Measurements from ENCODE around the gene STRN. TPM values are rescaled to one million over a fixed set of nuclear protein-coding genes. Genes with fewer than 3 reads are reported as not detected.
"Not testable (repeated sequence)": the region's sequence is repeated elsewhere in the genome, so short reads cannot be mapped to it uniquely, and the experiment has no call there.

Gene STRN
- total RNA-seq, 1 experiment from 2014 or later = 4.4 TPM

DNA sequence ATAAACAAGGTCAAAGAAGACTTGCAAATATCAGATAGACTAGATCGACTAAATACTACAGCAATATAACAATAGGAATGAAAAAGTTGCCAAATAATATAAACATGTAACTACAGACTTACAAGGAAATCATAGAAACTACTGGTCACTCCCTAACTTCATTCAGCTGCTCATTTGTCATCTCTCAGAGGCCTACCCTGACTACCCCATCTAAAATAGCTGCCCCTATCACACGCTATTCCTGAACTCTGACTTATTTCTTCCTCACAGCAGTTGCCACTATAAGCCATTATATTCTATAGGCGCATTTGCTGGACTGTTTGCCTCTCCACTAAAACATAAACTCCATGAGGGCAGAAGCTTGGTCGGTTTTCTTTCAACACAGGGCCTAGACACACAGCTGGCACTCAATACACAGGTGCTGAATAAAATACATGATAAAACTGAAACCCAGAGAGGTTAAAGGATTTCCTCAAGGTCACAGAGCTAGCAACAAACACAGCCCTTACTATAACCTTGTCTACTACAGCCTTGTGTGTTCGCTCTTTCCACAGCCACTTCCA is 1.8 kb downstream of the STRN start:
- no peak for DNase-seq (ENCODE audit: low spot score)

GRCh38 chr2:36963734-36964133 is 2.6 kb downstream of the STRN start:
- no peak for DNase-seq (ENCODE audit: low spot score)

DNA sequence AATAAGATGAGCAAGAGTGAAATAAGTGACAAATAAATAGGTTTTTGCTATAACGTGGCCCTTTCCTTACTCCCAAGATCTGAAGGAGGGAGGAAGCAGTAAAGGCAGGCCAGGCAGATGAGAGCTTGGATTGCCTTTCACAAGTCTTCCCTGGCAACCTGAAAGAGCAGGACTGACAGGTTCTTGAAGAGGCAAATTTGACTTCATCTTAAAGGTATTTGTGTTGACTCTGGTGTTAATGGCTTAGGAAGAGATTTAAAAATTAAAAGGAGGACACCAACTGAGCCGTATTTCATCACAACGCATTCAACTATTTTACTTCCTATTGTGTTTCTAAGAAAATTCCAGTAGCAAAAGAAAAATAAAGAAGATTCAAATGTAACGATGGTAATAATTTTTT is 3.2 kb downstream of the STRN start:
- peak; percentile 16 for DNase-seq (ENCODE audit: low spot score)

- no peak for DNase-seq (ENCODE audit: low spot score)
Observed at GRCh38 chr2:36960773-36961172, 5.6 kb downstream of the STRN start.

DNA sequence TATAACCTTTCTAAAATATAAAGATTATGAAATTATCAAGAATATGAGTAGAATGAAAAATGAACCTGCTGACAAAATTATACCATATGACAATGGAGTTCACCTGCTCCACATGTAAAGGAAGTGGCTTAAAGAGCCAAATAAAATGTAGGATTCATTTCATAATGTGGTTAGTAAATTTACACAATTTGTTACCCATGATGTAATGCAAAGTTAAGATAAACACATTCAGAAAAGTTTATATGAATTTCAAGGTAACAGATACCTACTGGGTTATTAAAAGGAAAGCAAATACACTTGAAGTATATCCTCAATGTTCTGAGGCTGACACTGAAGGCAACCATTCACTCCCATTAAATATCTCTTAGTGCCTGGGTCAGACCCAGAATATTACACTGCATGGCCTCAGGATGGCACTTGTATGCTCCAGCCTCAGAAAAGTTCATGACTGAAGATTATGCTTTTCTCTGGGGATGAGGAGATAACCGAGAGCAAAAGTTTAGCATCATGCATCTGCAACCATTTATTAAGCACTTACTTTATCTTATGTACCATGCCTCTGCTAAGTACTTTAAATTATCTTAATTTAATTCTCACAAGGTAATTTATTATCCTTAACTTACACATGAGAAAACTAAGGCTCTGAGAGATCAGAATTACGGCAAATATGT is 6.2 kb downstream of the STRN start:
- no peak for DNase-seq (ENCODE audit: low spot score)

DNA sequence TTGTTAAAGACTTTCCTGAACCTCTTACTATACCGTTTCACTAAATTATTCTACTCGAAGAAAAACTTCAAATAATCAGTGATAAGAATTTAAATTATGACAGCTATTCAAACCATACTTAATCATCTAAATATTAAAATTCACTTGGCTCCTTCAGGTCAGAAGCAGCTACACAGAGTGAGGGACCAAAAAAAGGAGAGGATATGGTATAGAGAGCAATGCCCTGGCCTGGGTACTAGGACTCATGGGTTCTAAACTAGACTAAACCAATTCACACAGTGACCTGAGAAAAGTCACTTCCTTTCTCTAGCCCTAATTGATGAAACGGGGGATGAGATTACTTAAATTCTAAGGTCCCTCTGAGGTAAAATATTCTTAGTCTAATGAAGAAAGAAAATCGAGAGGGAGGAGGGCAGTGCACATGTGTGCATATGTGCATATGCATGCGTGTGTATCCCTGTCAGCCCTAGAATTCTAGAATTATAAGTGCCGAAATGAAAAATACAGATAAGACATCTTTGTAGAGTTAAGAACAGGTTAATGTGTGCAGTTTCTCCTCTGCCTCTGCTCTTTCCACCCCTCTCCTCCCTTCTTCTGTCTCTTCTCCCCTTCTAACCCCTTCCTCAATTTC is 11.2 kb downstream of the STRN start:
- DNase-seq (ENCODE audit: low spot score) = no peak

DNA sequence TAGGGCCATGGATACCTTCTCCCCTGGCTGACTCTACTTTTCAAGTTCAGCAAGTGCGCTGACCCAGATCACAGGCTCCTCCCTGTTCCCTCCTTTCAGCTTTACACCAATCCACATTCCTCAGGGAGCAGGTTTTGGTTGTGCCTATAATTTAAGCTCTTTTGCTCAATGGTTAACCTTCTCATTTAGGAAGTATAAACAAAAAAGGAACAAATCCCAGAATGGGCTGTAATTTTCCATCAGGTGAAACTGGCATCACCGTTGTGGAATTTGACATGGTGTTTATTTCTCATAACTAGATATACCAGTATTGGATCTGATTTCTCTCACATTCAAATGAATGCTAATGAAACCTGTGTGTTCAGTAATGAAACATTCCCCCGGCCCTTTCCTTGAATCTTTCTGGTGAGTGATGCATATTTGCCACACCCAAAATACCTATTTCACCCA is 13.6 kb downstream of the STRN start:
- no peak for DNase-seq (ENCODE audit: low spot score)

GRCh38 chr2:36951574-36951973 is 14.8 kb downstream of the STRN start:
- no peak for DNase-seq (ENCODE audit: low spot score)

- no peak for DNase-seq (ENCODE audit: low spot score)
Observed at GRCh38 chr2:36951027-36951518, 15.3 kb downstream of the STRN start.

GRCh38 chr2:36949845-36950244 is 16.5 kb downstream of the STRN start:
- no peak for DNase-seq (ENCODE audit: low spot score)

DNA sequence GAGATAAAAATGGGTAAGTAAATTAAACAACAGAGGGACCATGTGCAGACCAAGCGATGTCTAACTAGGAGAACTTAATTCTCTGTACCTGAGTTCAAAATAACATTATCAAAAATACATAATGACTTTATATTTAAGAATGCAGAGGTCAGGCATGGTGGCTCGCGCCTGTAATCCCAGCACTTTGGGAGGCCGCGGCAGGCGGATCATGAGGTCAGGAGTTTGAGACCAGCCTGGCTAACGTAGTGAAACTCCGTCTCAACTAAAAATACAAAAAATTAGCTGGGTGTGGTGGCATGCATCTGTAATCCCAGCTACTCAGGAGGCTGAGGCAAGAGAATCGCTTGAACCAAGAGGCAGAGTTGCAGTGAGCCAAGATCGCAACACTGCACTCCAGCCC is 21.1 kb downstream of the STRN start:
- not testable (repeated sequence) for DNase-seq (ENCODE audit: low spot score)

- DNase-seq (ENCODE audit: low spot score) = no peak
Observed at GRCh38 chr2:36941867-36942266, 24.5 kb downstream of the STRN start.

- not testable (repeated sequence) for DNase-seq (ENCODE audit: low spot score)
Observed at GRCh38 chr2:36936526-36936925, 29.8 kb downstream of the STRN start.

DNA sequence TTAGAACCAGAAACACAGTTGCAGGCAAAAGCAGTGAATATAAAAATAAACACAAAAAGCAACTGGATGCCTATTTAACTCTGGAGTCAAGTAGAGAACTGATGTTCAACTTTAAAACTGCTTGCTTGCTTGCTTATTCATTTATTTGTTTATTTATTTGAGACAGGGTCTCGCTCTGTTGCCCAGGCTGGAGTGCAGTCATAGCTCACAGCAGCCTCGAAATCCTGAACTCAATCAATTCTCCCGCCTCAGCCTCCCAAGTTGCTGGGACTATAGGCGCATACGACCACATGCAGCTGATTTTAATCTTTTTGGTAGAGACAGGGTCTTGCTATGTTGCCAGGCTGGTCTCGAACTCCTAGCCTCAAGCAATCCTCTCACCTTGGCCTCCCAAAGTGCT is 34.6 kb downstream of the STRN start:
- DNase-seq (ENCODE audit: low spot score) = not testable (repeated sequence)

- not testable (repeated sequence) for DNase-seq (ENCODE audit: low spot score)
Observed at GRCh38 chr2:36930787-36931410, 35.4 kb downstream of the STRN start.

GRCh38 chr2:36926175-36927132 is 39.9 kb downstream of the STRN start:
- DNase-seq (ENCODE audit: low spot score) = not testable (repeated sequence)

DNA sequence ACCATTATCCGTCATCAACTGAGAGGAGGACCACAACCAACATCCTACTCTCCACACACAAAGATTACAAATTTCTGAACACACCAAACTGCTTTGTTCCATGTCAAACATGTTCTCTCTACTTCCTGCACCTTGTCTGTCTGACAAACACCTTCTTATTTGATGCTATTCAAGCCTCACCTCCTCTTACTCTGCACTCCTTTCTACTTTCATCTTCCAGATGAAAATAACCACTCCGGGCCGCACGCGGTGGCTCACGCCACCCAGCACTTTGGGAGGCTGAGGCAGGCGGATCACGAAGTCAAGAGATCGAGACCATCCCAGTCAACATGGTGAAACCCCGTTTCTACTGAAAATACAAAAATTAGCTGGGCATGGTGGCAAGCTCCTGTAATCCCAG is 43.7 kb downstream of the STRN start:
- DNase-seq (ENCODE audit: low spot score) = not testable (repeated sequence)

DNA sequence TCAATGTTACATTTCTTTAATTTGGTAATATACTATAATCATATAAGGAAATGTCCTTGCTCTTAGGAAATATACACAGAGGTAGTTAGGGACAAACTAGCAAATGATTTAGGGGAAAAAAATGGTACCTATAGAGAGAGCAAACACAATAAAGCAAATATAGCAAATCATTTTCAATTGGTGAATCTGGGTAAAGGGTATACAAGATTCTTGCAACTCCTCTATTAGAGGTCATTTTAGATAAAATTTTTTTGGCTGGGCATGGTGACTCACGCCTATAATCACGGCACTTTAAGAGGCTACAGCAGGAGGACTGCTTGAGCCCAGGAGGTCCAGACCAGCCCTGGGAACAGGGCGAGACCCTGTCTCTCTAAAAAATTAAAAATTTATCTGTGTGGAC is 44.4 kb downstream of the STRN start:
- DNase-seq (ENCODE audit: low spot score) = no peak

GRCh38 chr2:36919041-36919837 is 47.1 kb downstream of the STRN start:
- DNase-seq (ENCODE audit: low spot score) = no peak

DNA sequence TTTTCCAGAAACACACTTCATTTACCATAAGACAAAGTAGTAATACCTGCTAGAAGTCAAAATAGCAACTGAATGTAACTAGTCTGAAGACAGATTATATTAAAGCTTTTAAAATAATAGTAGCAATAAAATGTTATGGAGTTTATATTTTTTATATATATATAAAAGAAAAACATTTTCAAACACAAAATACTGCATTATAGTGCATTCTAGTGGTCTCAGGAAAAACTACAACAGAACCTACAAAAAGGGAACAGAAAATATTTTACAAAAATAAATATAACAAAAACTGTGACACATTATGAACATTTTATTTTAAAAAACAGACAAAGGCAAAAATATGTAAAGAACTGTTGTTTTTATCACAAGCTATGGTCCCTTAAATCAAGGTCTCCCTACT is 48.0 kb downstream of the STRN start:
- no peak for DNase-seq (ENCODE audit: low spot score)
